Measurements from ENCODE around the gene SVIL.
"Not testable (repeated sequence)": the region's sequence is repeated elsewhere in the genome, so short reads cannot be mapped to it uniquely, and the experiment has no call there.

SVIL gene

DNA sequence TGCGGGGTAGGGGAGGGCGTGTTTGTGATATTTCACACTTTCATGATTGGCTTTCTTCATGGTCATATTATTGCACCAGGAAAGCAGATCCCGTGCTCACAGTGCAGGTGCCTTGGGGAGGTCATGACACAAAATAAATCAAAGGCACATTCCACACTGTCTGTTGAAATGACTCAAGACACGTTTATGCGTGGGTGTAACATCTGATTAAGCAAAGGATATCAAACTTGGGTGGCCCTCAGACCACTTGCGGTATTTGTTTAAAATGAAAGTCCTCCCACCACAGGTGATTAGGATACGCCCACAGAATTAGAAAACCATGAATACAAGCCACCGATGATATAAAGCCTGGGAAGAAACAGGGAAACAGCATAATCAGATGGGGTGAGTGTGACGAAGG, 51.1 kb downstream of the SVIL start:
- Histone ChIP-seq H3K27ac (no peak overlapping the region), H3K27me3 (no peaks in the 10 kb centered on the region), H3K4me3 (ENCODE audit: low read depth in 1 of 2, low read length in 1 of 2) (no peak overlapping the region), H3K4me1 (ENCODE audit: control insufficient read depth in 1 of 2, insufficient read depth in 1 of 2, low read depth in 1 of 2, low read length in 1 of 2) (peaks cover 44 to 70% of the 10 kb centered on the region in 2 experiments), H3K9me3 (no peaks in the 10 kb centered on the region), H3K36me3 (peaks cover 16% of the 10 kb centered on the region)
- TF ChIP-seq, protein P1, sequence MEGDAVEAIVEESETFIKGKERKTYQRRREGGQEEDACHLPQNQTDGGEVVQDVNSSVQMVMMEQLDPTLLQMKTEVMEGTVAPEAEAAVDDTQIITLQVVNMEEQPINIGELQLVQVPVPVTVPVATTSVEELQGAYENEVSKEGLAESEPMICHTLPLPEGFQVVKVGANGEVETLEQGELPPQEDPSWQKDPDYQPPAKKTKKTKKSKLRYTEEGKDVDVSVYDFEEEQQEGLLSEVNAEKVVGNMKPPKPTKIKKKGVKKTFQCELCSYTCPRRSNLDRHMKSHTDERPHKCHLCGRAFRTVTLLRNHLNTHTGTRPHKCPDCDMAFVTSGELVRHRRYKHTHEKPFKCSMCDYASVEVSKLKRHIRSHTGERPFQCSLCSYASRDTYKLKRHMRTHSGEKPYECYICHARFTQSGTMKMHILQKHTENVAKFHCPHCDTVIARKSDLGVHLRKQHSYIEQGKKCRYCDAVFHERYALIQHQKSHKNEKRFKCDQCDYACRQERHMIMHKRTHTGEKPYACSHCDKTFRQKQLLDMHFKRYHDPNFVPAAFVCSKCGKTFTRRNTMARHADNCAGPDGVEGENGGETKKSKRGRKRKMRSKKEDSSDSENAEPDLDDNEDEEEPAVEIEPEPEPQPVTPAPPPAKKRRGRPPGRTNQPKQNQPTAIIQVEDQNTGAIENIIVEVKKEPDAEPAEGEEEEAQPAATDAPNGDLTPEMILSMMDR (IDR thresholded peaks at IDR 0.05) = no peak

DNA sequence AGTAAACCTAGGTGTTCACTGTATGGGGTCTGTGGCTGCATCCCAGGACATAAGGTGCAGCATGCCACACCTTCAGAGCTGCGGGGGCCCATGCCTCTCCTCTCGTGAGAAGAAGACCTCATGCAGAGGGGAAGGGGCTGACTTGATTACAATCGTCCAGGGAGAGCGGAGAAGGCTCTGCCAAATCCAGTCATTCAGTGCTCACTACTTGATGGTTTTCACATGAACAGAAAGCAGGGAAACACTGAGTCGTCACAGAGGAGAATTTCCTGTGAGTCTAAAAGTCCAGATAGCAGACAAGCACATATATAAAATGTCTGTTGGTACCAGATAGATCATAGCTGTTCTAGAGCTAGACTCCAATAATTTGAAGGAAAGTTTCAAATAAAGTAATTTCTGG, 52.0 kb downstream of the SVIL start:
- peaks cover 16% of the 10 kb centered on the region for H3K36me3 ChIP-seq
- peak overlapping the region; percentile 12 for H3K27ac ChIP-seq
- not testable (repeated sequence) for H3K4me3 ChIP-seq (ENCODE audit: low read depth in 1 of 2, low read length in 1 of 2); H3K27me3 ChIP-seq; H3K9me3 ChIP-seq
- peaks cover 35 to 63% of the 10 kb centered on the region in 2 experiments for H3K4me1 ChIP-seq (ENCODE audit: control insufficient read depth in 1 of 2, insufficient read depth in 1 of 2, low read depth in 1 of 2, low read length in 1 of 2)

DNA sequence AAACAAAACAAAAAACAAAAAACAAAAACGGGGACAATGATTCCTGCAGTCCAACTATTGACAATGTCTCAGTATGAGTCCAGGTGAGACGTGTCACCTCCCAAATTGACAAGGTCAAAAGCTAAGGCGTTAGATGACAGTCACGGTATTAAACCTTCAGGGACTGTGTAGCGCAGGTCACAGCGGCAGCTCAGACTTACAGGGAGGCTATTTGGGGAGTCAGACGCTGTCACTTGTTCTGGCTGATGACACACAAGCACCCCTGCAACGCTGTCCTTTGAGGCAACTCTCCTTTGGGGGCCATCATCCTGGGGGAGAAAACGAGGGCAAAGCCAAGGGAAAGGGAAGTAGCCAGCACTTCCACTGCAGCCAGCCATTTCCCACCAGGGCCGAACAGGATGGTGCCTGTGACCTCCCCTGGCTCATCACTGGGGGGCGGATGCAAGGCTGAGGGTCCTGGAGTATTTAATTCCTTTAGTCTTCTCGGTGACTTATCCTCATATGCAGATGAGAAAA, 55.3 kb downstream of the SVIL start:
- peaks cover 20 to 33% of the 10 kb centered on the region in 2 experiments for H3K4me1 ChIP-seq (ENCODE audit: control insufficient read depth in 1 of 2, insufficient read depth in 1 of 2, low read depth in 1 of 2, low read length in 1 of 2)
- no peak overlapping the region for H3K4me3 ChIP-seq (ENCODE audit: low read depth in 1 of 2, low read length in 1 of 2)
- peak overlapping the region; percentile 17 for H3K27ac ChIP-seq
- H3K36me3 ChIP-seq = peaks cover 15% of the 10 kb centered on the region
- TF ChIP-seq, protein P1 (IDR thresholded peaks at IDR 0.05) = no peak
- no peaks in the 10 kb centered on the region for H3K9me3 ChIP-seq
- H3K27me3 ChIP-seq = no peaks in the 10 kb centered on the region

DNA sequence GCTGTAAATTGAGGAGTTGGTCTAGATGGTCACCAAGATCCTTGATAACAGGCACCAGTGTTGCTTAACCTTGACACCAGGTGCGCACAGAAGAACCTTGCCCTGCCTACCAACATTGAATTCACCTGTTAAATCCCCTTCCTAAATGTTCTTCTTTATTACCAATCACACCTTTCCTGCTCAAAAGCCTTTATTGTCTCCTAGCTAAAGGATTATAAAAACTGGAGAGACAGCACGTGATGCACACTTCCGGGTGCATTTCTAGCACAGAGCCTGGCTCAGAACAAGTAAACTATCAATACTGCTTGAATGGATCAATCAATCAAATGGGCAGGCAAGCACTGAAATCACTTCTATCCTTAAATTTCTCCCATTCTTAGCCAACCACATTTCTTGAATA, 56.3 kb downstream of the SVIL start:
- TF ChIP-seq, protein P1 (IDR thresholded peaks at IDR 0.05) = no peak
- H3K27ac ChIP-seq = peak overlapping the region; percentile 16
- no peak overlapping the region for H3K4me3 ChIP-seq (ENCODE audit: low read depth in 1 of 2, low read length in 1 of 2)
- H3K4me1 ChIP-seq (ENCODE audit: control insufficient read depth in 1 of 2, insufficient read depth in 1 of 2, low read depth in 1 of 2, low read length in 1 of 2) = peaks cover 20 to 29% of the 10 kb centered on the region in 2 experiments
- no peaks in the 10 kb centered on the region for H3K9me3 ChIP-seq
- peaks cover 16% of the 10 kb centered on the region for H3K36me3 ChIP-seq
- H3K27me3 ChIP-seq = no peaks in the 10 kb centered on the region

DNA sequence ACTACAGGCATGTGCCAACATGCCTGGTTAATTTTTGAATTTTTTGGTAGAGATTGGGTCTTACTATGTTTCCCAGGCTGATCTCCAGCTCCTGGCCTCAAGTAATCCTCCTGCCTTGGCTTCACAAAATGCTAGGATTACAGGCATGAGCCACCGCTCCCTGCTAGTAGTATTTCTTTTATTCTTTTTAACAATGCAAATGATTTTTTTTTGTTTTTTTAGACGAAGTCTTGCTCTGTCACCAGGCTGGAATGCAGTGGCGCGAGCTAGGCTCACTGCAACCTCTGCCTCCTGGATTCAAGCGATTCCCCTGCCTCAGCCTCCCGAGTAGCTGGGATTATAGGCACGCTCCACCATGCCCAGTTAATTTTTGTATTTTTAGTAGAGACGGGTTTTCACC, 58.1 kb downstream of the SVIL start:
- no peak overlapping the region for H3K4me3 ChIP-seq (ENCODE audit: low read depth in 1 of 2, low read length in 1 of 2)
- H3K27me3 ChIP-seq = no peaks in the 10 kb centered on the region
- H3K27ac ChIP-seq = no peak overlapping the region
- H3K36me3 ChIP-seq = peaks cover 16% of the 10 kb centered on the region
- H3K9me3 ChIP-seq = no peaks in the 10 kb centered on the region
- TF ChIP-seq, protein P1 (IDR thresholded peaks at IDR 0.05) = no peak
- H3K4me1 ChIP-seq (ENCODE audit: control insufficient read depth in 1 of 2, insufficient read depth in 1 of 2, low read depth in 1 of 2, low read length in 1 of 2) = peaks cover 14 to 15% of the 10 kb centered on the region in 2 experiments

DNA sequence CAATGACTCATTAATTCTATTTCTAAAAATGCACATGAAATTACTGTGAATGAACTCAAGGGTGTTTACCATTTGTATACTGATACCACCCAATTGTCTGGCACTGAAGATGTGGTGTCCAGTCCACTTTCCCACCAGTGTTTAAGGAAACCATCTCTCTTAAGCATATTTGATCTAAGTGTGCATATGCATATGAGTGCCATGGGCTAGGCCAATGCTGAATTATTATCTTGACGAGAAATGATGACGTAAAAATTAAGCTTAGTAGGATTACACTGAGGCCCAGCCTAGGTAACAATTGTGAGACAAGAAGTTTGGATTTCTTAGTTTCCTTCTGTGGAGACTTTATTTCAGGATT, 59.7 kb downstream of the SVIL start:
- TF ChIP-seq, protein P1 (IDR thresholded peaks at IDR 0.05) = no peak
- Histone ChIP-seq H3K27me3 (no peaks in the 10 kb centered on the region), H3K36me3 (peaks cover 16% of the 10 kb centered on the region), H3K4me3 (ENCODE audit: low read depth in 1 of 2, low read length in 1 of 2) (no peak overlapping the region), H3K9me3 (no peaks in the 10 kb centered on the region), H3K4me1 (ENCODE audit: control insufficient read depth in 1 of 2, insufficient read depth in 1 of 2, low read depth in 1 of 2, low read length in 1 of 2) (no peaks in the 10 kb centered on the region), H3K27ac (no peak overlapping the region)

DNA sequence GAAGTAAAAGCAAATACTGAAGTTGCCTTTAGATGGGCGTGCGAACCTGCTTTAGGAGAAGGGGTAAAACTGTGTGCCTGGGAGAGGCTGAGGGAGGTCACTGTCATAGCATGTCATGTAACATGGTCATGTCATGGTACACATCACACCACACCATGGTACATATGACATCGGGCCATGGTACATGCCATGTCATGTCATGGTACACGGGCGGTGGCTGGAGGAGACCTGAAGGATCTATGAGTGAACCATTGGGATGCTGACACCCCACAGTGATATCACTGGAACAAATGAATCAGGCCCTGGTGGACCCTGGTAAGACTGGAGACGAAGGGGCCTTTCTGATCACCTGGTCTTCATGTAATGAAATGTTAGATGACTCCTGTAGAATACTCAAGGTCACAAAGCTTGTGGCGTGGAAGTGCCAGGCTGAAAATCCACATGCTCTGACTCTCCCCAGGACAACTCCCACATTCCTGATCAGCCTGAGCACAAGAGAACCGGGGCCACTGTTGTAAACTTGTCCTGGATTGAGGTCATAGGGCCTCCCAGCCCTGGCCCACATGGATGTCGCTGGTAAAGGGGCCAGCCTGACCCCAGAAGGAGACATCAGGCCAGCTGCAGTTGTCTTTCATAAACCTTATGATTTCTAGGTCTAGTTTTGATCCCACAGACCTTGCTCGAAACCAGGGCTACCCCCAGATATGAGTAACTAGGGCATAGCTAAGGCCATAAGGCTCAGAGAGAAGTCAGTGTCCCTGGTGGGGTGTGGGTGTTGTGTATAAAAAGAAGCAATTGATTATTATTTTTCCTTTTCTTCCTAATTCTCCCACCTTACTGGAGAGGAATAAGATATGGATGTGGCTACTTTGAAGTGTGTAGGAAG, 60.3 kb downstream of the SVIL start:
- not testable (repeated sequence) for H3K27ac ChIP-seq; H3K4me1 ChIP-seq (ENCODE audit: control insufficient read depth in 1 of 2, insufficient read depth in 1 of 2, low read depth in 1 of 2, low read length in 1 of 2); H3K9me3 ChIP-seq; H3K4me3 ChIP-seq (ENCODE audit: low read depth in 1 of 2, low read length in 1 of 2); H3K27me3 ChIP-seq
- peaks cover 15% of the 10 kb centered on the region for H3K36me3 ChIP-seq

DNA sequence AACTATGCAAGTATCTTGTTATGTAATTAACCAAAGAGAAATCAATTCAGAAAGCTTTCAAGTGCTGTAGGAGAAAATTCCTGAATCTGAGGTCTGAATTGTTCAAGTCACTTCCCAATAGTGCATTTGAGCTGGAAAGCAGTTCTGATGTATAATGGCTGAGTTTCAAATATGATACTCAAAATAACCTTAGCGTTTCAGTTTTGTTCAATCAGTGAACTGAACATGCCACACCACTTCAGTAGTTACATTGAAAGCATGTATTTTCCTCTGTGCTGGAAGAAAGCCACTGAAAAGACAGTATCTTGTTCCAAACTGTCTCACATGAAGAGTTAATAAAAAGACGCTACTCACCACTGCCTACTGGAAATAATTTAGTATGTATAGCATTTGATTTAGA, 64.5 kb downstream of the SVIL start:
- H3K4me3 ChIP-seq (ENCODE audit: low read depth in 1 of 2, low read length in 1 of 2); H3K4me1 ChIP-seq (ENCODE audit: control insufficient read depth in 1 of 2, insufficient read depth in 1 of 2, low read depth in 1 of 2, low read length in 1 of 2); H3K27ac ChIP-seq; H3K9me3 ChIP-seq; H3K27me3 ChIP-seq: not testable (repeated sequence)
- peaks cover 42% of the 10 kb centered on the region for H3K36me3 ChIP-seq
